NT2/D1 (cell line): ENCODE measurements around the gene CRKL.

ENCODE experiments used
- SUZ12 ChIP-seq: IDR thresholded peaks from 2 replicates; pipeline ENCODE4 v1.6.1; 2011; ENCODE audit not compliant: insufficient read length, insufficient read depth; ENCODE audit errors: extremely low read depth
- YY1 ChIP-seq: IDR thresholded peaks from 2 replicates; pipeline ENCODE4 v1.6.1; 2011; ENCODE audit not compliant: insufficient read length, insufficient read depth
- ZNF274 ChIP-seq: IDR thresholded peaks from 2 replicates; pipeline ENCODE4 v1.6.1; 2011; ENCODE audit warnings: mild to moderate bottlenecking, low read depth, low read length

- peak; percentile 32 for TF ChIP-seq YY1
- no peak for TF ChIP-seq SUZ12
- TF ChIP-seq ZNF274: no peak
Observed at GRCh38 chr22:21001601-21002325, 84.6 kb downstream of the CRKL start, which contains the start of gene THAP7.
